Uterus (tissue), 2 donors: ENCODE data around the gene SHC2.

ENCODE experiments used
- POLR2A ChIP-seq, 2 donors: fragments of 450-650 bp; IDR thresholded peaks; one replicate each; pipeline ENCODE4 v1.6.1; 2016; ENCODE audit warnings: antibody characterized with exemption in 2 of 2, mild to moderate bottlenecking in 1 of 2, moderate library complexity in 1 of 2
- TF ChIP-seq, protein P1 (sequence below), 4 experiments: fragments of 200-600 bp in 2 of 4; fragments of 450-650 bp in 2 of 4; sonication (generic) in 2 of 4; IDR thresholded peaks; one replicate each; pipeline ENCODE4 v1.5.1; 2016 to 2019; ENCODE audit warnings: antibody characterized with exemption in 4 of 4, mild to moderate bottlenecking in 2 of 4, moderate library complexity in 1 of 4

DNA sequence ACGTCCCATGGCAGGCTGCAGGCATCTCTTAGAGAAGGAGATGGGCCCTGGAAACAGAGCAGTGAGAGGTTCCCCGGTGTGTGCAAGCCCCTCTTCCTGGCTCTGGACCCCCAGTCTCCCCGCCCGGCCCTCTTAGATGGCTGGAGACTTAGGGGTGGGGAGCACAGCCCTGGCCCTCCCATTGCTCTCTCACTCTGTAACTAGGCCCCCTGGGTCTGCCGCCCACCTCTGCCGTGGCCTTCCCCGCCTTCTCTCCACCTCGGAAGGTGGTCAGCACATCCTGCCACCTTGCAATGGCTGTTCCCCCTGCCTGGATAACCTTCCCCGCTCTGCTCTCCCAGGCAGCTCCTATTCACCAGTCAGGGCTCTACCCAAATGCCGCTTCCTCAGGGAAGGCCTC lies 30.1 kb downstream of the SHC2 start:
- TF ChIP-seq, protein P1, sequence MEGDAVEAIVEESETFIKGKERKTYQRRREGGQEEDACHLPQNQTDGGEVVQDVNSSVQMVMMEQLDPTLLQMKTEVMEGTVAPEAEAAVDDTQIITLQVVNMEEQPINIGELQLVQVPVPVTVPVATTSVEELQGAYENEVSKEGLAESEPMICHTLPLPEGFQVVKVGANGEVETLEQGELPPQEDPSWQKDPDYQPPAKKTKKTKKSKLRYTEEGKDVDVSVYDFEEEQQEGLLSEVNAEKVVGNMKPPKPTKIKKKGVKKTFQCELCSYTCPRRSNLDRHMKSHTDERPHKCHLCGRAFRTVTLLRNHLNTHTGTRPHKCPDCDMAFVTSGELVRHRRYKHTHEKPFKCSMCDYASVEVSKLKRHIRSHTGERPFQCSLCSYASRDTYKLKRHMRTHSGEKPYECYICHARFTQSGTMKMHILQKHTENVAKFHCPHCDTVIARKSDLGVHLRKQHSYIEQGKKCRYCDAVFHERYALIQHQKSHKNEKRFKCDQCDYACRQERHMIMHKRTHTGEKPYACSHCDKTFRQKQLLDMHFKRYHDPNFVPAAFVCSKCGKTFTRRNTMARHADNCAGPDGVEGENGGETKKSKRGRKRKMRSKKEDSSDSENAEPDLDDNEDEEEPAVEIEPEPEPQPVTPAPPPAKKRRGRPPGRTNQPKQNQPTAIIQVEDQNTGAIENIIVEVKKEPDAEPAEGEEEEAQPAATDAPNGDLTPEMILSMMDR (IDR thresholded peaks at IDR 0.05) = no peak
- TF ChIP-seq POLR2A (IDR thresholded peaks at IDR 0.05) = no peak
